ENCODE results near the gene F13B.
"Not testable (repeated sequence)": the region's sequence is repeated elsewhere in the genome, so short reads cannot be mapped to it uniquely, and the experiment has no call there.

The F13B gene

GRCh38 chr1:197066719-197067456, at the start of gene F13B:
F13B (minus strand) TSS chr1:197067260; CDS start chr1:197067223, 37 bp downstream.
- no peak for TF ChIP-seq ZNF274 (IDR thresholded peaks at IDR 0.05; ENCODE audit: low read depth, low read length)
- H3K4me3 ChIP-seq (ENCODE audit: low read length), result no peak within 1 kb of the TSS

GRCh38 chr1:197116156-197116555, 49.1 kb upstream of the F13B start:
- TF ChIP-seq ZNF274 (IDR thresholded peaks at IDR 0.05; ENCODE audit: low read depth, low read length), result no peak
- H3K4me3 ChIP-seq (ENCODE audit: low read length), result no peak overlapping the region

GRCh38 chr1:197106869-197107268, 39.8 kb upstream of the F13B start:
- no peak overlapping the region for H3K4me3 ChIP-seq (ENCODE audit: low read length)
- no peak for TF ChIP-seq ZNF274 (IDR thresholded peaks at IDR 0.05; ENCODE audit: low read depth, low read length)

- TF ChIP-seq ZNF274 (IDR thresholded peaks at IDR 0.05; ENCODE audit: low read depth, low read length), result no peak
- no peak overlapping the region for H3K4me3 ChIP-seq (ENCODE audit: low read length)
Measured at GRCh38 chr1:197103300-197103699, 36.2 kb upstream of the F13B start.

DNA sequence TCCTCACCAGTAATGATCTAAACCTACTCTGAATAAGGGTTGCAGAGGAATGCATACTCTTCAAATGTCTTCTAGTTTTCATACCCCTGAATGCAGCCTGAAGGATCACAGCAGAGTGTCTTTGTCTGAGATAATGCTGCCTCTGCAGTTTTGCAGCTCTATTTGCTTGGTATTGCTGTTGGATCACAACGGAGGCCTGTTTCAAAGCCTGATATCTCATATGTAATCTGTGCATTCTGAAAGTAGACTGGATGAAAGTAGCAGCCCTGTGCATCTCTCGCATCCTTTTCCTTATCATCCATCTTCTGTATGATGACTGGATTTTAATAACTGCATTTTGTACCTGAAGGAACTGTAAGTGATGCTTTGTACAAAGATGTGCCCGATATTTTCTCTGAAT, 34.9 kb upstream of the F13B start:
- H3K4me3 ChIP-seq (ENCODE audit: low read length), result no peak overlapping the region
- TF ChIP-seq ZNF274 (IDR thresholded peaks at IDR 0.05; ENCODE audit: low read depth, low read length), result no peak

GRCh38 chr1:197100677-197101076, 33.6 kb upstream of the F13B start:
- H3K4me3 ChIP-seq (ENCODE audit: low read length), result no peak overlapping the region
- TF ChIP-seq ZNF274 (IDR thresholded peaks at IDR 0.05; ENCODE audit: low read depth, low read length), result no peak

- TF ChIP-seq ZNF274 (IDR thresholded peaks at IDR 0.05; ENCODE audit: low read depth, low read length), result no peak
- no peak overlapping the region for H3K4me3 ChIP-seq (ENCODE audit: low read length)
Measured at GRCh38 chr1:197099444-197099843, 32.4 kb upstream of the F13B start.

GRCh38 chr1:197096971-197097370, 29.9 kb upstream of the F13B start:
- H3K4me3 ChIP-seq (ENCODE audit: low read length), result not testable (repeated sequence)

- no peak for TF ChIP-seq ZNF274 (IDR thresholded peaks at IDR 0.05; ENCODE audit: low read depth, low read length)
- H3K4me3 ChIP-seq (ENCODE audit: low read length), result no peak overlapping the region
Measured at GRCh38 chr1:197096137-197096536, 29.1 kb upstream of the F13B start.

DNA sequence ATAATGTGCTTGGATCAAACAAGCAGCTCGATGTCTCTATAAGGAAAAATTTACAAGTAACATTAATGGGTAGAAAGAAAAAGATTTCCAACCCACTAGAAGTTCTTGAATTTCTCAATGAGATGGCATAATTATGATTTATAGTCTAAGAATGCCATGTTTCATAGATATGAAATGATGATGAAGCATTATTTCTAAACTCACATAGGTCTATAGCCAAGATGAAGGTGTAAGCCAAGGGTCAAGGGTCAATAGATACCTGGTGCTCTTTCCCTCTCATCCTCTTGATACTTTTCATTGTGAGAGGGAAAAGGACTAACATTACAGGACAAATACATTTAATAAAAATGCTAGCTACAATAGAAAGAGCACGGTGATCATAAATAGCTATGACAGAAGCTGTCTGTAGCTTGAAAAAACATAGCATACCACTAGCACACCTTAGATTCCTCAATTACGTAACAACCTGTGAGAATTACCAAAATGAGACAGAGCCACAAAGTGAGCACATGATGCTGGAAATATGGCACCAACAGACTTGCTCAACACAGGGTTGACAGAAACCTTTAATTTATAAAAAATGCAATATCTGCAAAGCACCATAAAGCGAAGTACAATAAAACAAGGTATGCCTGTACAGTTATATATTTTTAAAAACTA, 26.3 kb upstream of the F13B start:
- H3K4me3 ChIP-seq (ENCODE audit: low read length), result no peak overlapping the region
- no peak for TF ChIP-seq ZNF274 (IDR thresholded peaks at IDR 0.05; ENCODE audit: low read depth, low read length)

DNA sequence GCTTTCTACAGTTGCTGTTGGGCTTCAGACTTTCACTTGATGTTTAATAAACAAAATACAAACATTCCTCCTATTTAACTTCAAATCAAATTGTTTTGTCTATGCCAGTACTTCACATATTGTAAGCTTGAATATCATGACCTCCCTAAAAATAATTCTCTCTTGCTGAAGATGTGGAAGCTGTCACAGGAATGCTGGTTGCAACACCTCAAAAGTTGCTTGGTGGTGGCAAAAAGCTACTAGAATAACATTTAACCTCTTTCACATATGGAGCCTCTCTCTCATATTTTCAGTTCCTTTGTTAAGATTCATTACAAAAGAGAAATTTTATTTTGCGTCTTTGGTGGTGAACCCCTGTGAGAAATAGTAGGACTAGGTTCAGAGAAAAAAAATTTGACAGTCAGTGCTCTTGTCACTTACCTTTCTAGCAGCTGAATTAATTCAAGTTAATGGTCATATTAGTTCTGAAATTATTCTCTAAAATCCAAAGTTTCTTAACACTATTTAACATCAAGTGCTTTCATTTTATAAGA, 25.5 kb upstream of the F13B start:
- no peak for TF ChIP-seq ZNF274 (IDR thresholded peaks at IDR 0.05; ENCODE audit: low read depth, low read length)
- H3K4me3 ChIP-seq (ENCODE audit: low read length), result no peak overlapping the region

DNA sequence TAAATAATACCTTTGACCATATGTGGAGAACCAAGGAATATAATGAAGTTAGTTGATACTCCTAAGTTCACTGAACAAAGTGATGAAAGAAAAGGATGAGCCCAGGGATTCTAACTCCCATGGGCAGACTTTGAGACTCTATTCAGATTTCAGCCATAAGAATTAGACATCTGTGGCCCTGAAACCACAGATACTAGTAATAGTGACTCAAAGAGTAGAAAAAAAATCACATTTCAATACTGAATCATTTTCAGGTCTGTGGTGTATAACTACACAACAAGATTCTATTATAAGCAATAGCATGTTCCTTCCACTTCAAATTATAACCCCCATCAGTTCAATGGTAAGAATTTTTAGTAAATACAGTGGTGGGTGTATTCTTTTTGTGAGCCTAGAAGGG, 16.4 kb upstream of the F13B start:
- H3K4me3 ChIP-seq (ENCODE audit: low read length), result no peak overlapping the region
- TF ChIP-seq ZNF274 (IDR thresholded peaks at IDR 0.05; ENCODE audit: low read depth, low read length), result no peak

DNA sequence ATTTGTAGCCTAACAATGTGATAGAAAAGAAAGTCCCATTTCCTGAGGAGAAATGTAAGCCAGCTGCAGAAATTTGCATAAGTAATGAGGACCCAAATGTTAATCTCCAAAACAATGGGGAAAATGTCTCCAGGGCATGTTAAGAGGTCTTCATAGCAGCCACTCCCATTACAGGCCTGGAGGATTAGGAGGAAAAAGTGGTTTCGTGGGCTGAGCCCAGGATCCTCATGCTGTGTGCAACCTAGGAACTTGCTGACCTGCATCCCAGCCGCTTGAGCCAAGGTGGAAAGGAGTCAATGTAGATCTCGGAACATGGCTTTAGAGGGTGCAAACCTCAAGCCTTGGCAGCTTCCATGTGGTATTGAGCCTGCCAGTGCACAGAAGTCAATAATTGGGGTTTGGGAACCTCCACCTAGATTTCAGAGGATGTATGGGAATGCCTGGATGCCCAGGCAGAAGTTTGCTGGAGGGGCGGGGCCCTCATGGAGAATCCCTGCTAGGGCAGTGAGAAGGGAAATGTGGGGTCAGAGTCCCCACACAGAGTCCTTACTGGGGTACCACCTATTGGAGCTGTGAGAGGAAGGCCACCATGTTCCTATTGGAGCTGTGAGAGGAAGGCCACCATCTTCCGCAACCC, 14.2 kb upstream of the F13B start:
- no peak for TF ChIP-seq ZNF274 (IDR thresholded peaks at IDR 0.05; ENCODE audit: low read depth, low read length)
- no peak overlapping the region for H3K4me3 ChIP-seq (ENCODE audit: low read length)

DNA sequence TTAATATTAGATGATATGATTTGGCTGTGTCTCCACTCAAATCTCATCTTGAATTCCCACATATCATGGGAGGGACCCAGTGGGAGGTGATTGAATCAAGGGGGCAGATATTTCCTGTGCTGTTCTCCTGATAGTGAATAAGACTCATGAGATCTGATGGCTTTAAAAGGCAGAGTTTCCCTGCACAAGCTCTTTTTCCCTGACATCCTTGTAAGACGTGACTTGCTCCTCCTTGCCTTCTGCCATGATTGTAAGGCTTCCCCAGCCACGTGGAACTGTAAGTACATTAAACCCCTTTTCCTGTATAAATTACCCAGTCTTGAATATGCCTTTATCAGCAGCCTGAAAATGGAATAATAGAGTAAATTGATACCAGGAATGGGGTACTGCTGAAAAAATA, 13.3 kb upstream of the F13B start:
- TF ChIP-seq ZNF274 (IDR thresholded peaks at IDR 0.05; ENCODE audit: low read depth, low read length), result no peak

GRCh38 chr1:197076585-197076984, 9.5 kb upstream of the F13B start:
- no peak overlapping the region for H3K4me3 ChIP-seq (ENCODE audit: low read length)
- TF ChIP-seq ZNF274 (IDR thresholded peaks at IDR 0.05; ENCODE audit: low read depth, low read length), result no peak

More for the DNA sequence above, 13.3 kb upstream of the F13B start:
- H3K4me3 ChIP-seq (ENCODE audit: low read length), result no peak overlapping the region

All from GM08714 (cell line).